H9 (cell line): Measurements from ENCODE around the gene LRTM2. TPM values are rescaled to one million over a fixed set of nuclear protein-coding genes. Genes with fewer than 3 reads are reported as not detected.

Source experiments
- DNase-seq: peaks from one replicate; pipeline ENCODE4 v3.0.0-alpha.2; 2017
- H2AFZ ChIP-seq: one replicate; pipeline ENCODE4 v1.6.1; 2013; ENCODE audit warnings: mild to moderate bottlenecking, low read length, control low read depth, moderate library complexity
- H2AK5ac ChIP-seq: 2 replicates; pipeline ENCODE4 v1.6.1; 2013; ENCODE audit warnings: low read length, control low read depth, mixed read lengths; ENCODE audit not compliant: insufficient read length
- H2BK120ac ChIP-seq: one replicate; pipeline ENCODE4 v1.6.1; 2013; ENCODE audit warnings: low read depth, mild to moderate bottlenecking, low read length, control low read depth, inconsistent platforms; ENCODE audit not compliant: poor library complexity, severe bottlenecking
- H2BK12ac ChIP-seq: 2 replicates; pipeline ENCODE4 v1.6.1; 2013; ENCODE audit warnings: low read length, control low read depth, mixed read lengths, low read depth; ENCODE audit not compliant: insufficient read length
- H2BK15ac ChIP-seq: 2 replicates; pipeline ENCODE4 v1.6.1; 2013; ENCODE audit warnings: low read depth, low read length, control low read depth
- H2BK20ac ChIP-seq: one replicate; pipeline ENCODE4 v1.6.1; 2013; ENCODE audit warnings: low read depth, mild to moderate bottlenecking, low read length, control low read depth, inconsistent platforms; ENCODE audit not compliant: poor library complexity, severe bottlenecking
- H2BK5ac ChIP-seq: 2 replicates; pipeline ENCODE4 v1.6.1; 2013; ENCODE audit warnings: low read length, control low read depth, mixed read lengths; ENCODE audit not compliant: insufficient read length
- H3K14ac ChIP-seq: 2 replicates; pipeline ENCODE4 v1.6.1; 2013; ENCODE audit warnings: low read length, control low read depth; ENCODE audit not compliant: insufficient read depth
- H3K18ac ChIP-seq: 2 replicates; pipeline ENCODE4 v1.6.1; 2013; ENCODE audit warnings: low read depth, mild to moderate bottlenecking, mixed read lengths, low read length, control low read depth; ENCODE audit not compliant: insufficient read length
- H3K23ac ChIP-seq: 2 replicates; pipeline ENCODE4 v1.6.1; 2013; ENCODE audit warnings: low read length, control low read depth, mixed read lengths, low read depth; ENCODE audit not compliant: insufficient read length
- H3K23me2 ChIP-seq: 2 replicates; pipeline ENCODE4 v1.6.1; 2013; ENCODE audit warnings: low read depth, mild to moderate bottlenecking, mixed read lengths, low read length, control low read depth; ENCODE audit not compliant: insufficient read length, poor library complexity, severe bottlenecking
- H3K27ac ChIP-seq: 2 replicates; pipeline ENCODE4 v1.5.1; 2013; ENCODE audit warnings: low read length, control low read depth, mixed read lengths, low read depth; ENCODE audit not compliant: insufficient read length
- H3K27me3 ChIP-seq: 2 replicates; pipeline ENCODE4 v1.6.1; 2013; ENCODE audit warnings: low read length, control low read depth, inconsistent platforms; ENCODE audit not compliant: insufficient read depth
- H3K4ac ChIP-seq: 2 replicates; pipeline ENCODE4 v1.6.1; 2013; ENCODE audit warnings: low read depth, mild to moderate bottlenecking, control low read depth, inconsistent platforms, low read length, moderate library complexity
- H3K4me1 ChIP-seq: 2 replicates; pipeline ENCODE4 v1.6.1; 2013; ENCODE audit warnings: low read length, control low read depth, inconsistent platforms; ENCODE audit not compliant: insufficient read depth
- H3K4me2 ChIP-seq: 2 replicates; pipeline ENCODE4 v1.6.1; 2013; ENCODE audit warnings: low read length, control low read depth, mixed read lengths; ENCODE audit not compliant: insufficient read length, insufficient read depth
- H3K56ac ChIP-seq: 2 replicates; pipeline ENCODE4 v1.6.1; 2013; ENCODE audit warnings: low read depth, mild to moderate bottlenecking, mixed read lengths, low read length, control low read depth; ENCODE audit not compliant: insufficient read length
- H3K79me1 ChIP-seq: 2 replicates; pipeline ENCODE4 v1.6.1; 2013; ENCODE audit warnings: low read depth, mild to moderate bottlenecking, moderate library complexity, low read length, control low read depth, inconsistent platforms; ENCODE audit not compliant: insufficient read depth, poor library complexity, severe bottlenecking
- H3K79me2 ChIP-seq: 2 replicates; pipeline ENCODE4 v1.6.1; 2013; ENCODE audit warnings: low read length, control low read depth, inconsistent platforms; ENCODE audit not compliant: insufficient read depth
- H3K9ac ChIP-seq: 2 replicates; pipeline ENCODE4 v1.6.1; 2013; ENCODE audit warnings: low read length, control low read depth, mixed read lengths; ENCODE audit not compliant: insufficient read length; ENCODE audit errors: extremely low read depth
- H3K9me3 ChIP-seq: one replicate; pipeline ENCODE4 v1.6.1; 2013; ENCODE audit warnings: low read depth, low read length, inconsistent platforms; ENCODE audit not compliant: control insufficient read depth
- H3T11ph ChIP-seq: one replicate; pipeline ENCODE4 v1.6.1; 2013; ENCODE audit warnings: mild to moderate bottlenecking, low read length, control low read depth, inconsistent platforms
- H4K20me1 ChIP-seq: one replicate; pipeline ENCODE4 v1.6.1; 2013; ENCODE audit not compliant: control insufficient read depth, insufficient read length, insufficient read depth
- H4K5ac ChIP-seq: 2 replicates; pipeline ENCODE4 v1.6.1; 2013; ENCODE audit warnings: low read depth, mild to moderate bottlenecking, mixed read lengths, low read length, control low read depth; ENCODE audit not compliant: insufficient read length
- H4K8ac ChIP-seq: replicated peaks from 2 replicates; pipeline ENCODE4 v1.6.1; 2013; ENCODE audit warnings: low read length, control low read depth, mixed read lengths, low read depth; ENCODE audit not compliant: insufficient read length
- H4K91ac ChIP-seq: 2 replicates; pipeline ENCODE4 v1.6.1; 2013; ENCODE audit warnings: low read depth, mild to moderate bottlenecking, moderate library complexity, mixed read lengths, low read length, control low read depth; ENCODE audit not compliant: insufficient read length
- H3K27ac Mint-ChIP-seq, 3 experiments: 2 replicates in 2 of 3; 3 replicates in 1 of 3; pipeline ENCODE4 v1.8.0; 2020 to 2021; ENCODE audit warnings: mixed read lengths in 3 of 3, mild to moderate bottlenecking in 1 of 3, moderate library complexity in 1 of 3
- H3K27me3 Mint-ChIP-seq: 2 replicates; pipeline ENCODE4 v1.8.0; 2021; ENCODE audit warnings: low read depth, mild to moderate bottlenecking, moderate library complexity, mixed read lengths
- H3K36me3 Mint-ChIP-seq, 3 experiments: 2 replicates in 2 of 3; 3 replicates in 1 of 3; pipeline ENCODE4 v1.8.0; 2020 to 2021; ENCODE audit warnings: low read depth in 3 of 3, mixed read lengths in 3 of 3; ENCODE audit not compliant: insufficient read depth in 1 of 3
- H3K4me1 Mint-ChIP-seq, 2 experiments: 2 replicates each; pipeline ENCODE4 v1.8.0; 2020; ENCODE audit warnings: mixed read lengths in 2 of 2
- H3K4me3 Mint-ChIP-seq, 2 experiments: 2 replicates in 1 of 2; 3 replicates in 1 of 2; pipeline ENCODE4 v1.8.0; 2020 to 2021; ENCODE audit warnings: mild to moderate bottlenecking in 2 of 2, mixed read lengths in 2 of 2, moderate library complexity in 1 of 2
- H3K9me3 Mint-ChIP-seq, 2 experiments: 2 replicates in 1 of 2; 3 replicates in 1 of 2; pipeline ENCODE4 v1.8.0; 2020; ENCODE audit warnings: mild to moderate bottlenecking in 2 of 2, mixed read lengths in 2 of 2, moderate library complexity in 1 of 2
- CTCF ChIP-seq: fragments of 200-600 bp; sonication (generic); conservative IDR thresholded peaks from 3 replicates; pipeline ENCODE4 v1.8.0; 2021; ENCODE audit warnings: antibody characterized with exemption, mild to moderate bottlenecking
- WGBS: extraction: QIAGEN DNeasy Blood & Tissue Kit; methylation state at CpG from one replicate; pipeline ENCODE4 v1.1.7; 2013; ENCODE audit warnings: missing lambda C conversion rate, low lambda C conversion rate, mixed read lengths; ENCODE audit not compliant: insufficient read length; ENCODE audit errors: extremely low coverage; 5-methylcytosine and 5-hydroxymethylcytosine counted together
- total RNA-seq: library from RNA; stranded (reverse); gene quantifications from 2 replicates; pipeline ENCODE4 v1.2.1, GENCODE V29; 2021

Gene LRTM2
- total RNA-seq, 1 experiment from 2014 or later: not detected

DNA sequence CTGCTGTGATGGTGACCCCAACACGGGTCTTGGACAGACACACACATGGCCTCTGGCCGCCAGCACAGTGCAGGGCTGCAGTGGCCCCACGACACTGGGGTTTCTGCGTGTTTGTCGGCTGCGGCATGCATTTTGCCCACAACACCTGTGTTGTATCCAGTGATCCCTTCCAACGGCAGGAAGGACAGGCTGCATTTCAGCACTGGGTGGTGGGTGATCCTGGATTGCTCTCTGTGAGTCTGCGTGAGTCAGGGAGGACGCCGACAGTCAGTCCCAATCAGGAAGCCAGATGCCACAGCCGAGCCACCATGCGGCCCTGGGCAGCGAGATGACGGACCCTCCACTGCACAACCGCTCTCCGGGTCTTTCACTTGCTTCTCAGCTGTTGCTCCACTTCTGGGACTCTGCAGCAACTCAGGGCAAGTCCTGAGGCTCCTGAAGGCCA, 20.6 kb downstream of the LRTM2 start:
- Histone ChIP-seq H2BK120ac (no peak overlapping the region), H3K4me1 (peaks cover 6% of the 10 kb centered on the region; the same call in 1 of the 2 replicates), H4K20me1 (no peaks in the 10 kb centered on the region), H3T11ph (no peak overlapping the region), H2AFZ (no peak overlapping the region), H3K27me3 (no peaks in the 10 kb centered on the region), H3K56ac (no peak overlapping the region), H2BK20ac (no peak overlapping the region), H2AK5ac (no peak overlapping the region), H3K9me3 (no peaks in the 10 kb centered on the region), H3K4ac (no peak overlapping the region), H3K9ac (no peak overlapping the region), H3K4me2 (no peak overlapping the region), H2BK15ac (no peak overlapping the region), H3K14ac (no peak overlapping the region), H3K18ac (no peak overlapping the region), H2BK5ac (no peak overlapping the region), H3K23ac (no peak overlapping the region), H3K79me1 (no peaks in the 10 kb centered on the region), H4K91ac (no peak overlapping the region), H4K8ac (no peak overlapping the region), H4K5ac (no peak overlapping the region), H3K79me2 (no peaks in the 10 kb centered on the region), H2BK12ac (no peak overlapping the region), H3K23me2 (no peaks in the 10 kb centered on the region), H3K27ac (no peak overlapping the region)
- TF ChIP-seq CTCF: no peak
- Mint-ChIP-seq H3K36me3 (no peaks in the 10 kb centered on the region), H3K9me3 (no peaks in the 10 kb centered on the region), H3K27ac (no peak overlapping the region; a peak in 1 of 7 replicates), H3K4me3 (no peak overlapping the region), H3K4me1 (peaks cover 30 to 61% of the 10 kb centered on the region in 2 experiments), H3K27me3 (peaks cover 11% of the 10 kb centered on the region)
- peak; percentile 37 for DNase-seq
- no CpG with 5 or more reads among the region's 16 CpGs for WGBS
